A204.1 (cell line): ENCODE results near the gene NSD2.
"Not testable (repeated sequence)": the region's sequence is repeated elsewhere in the genome, so short reads cannot be mapped to it uniquely, and the experiment has no call there.

ENCODE experiments used
- FAIRE-seq: peaks from 2 replicates; lab custom pipeline; 2012; peaks lifted over from hg19 to GRCh38; lab: Jason Lieb, UNC

Gene NSD2

DNA sequence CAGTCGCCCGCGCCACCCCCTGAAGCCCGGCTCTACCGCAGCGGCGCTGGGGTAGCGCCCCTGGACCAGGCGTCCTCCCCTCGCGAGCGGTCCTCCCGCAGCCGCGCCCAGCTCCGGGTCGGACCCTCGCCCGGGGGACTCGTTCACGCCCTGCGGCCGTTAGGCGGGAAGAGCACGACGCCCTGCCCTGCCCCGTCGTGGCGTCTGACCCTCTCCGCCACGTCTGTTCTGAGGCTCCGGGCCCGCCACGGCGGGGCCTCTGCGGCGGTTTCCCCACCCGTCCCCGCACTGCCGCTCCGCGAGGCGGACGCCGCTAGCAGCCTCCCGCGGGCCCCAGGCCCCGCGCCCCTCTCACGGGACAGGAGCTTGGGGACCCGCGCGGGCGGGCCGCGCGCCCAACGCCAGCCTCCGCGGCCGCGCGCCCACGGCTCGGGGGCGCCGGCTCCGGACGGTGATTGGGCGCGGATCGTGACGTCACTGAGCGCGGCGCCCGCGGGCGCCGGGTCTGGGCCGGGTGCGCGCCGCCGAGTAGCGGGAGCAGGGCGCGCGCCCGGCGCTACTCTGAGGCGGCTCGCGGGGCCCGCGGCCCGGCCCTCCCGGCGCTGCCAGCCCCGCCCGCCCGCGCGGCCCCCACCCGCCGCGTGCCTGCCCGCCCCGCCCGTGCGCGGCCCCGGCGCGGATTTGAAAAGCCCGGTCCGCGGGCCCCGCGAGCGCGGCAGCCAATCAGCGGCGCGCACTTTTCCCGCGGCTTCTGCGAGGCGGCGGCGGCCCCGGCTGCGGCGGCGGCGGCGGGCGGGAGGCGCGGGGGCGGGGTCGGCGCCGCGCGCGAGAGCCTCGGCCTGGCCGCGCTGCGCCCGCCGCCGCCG lies at the start of gene NSD2:
TSS of gene NSD2 (plus strand) at position 816 of the 866 bp plus-strand sequence. CDS start 29,262 bp downstream, outside the sequence.
- FAIRE-seq = no peak

GRCh38 chr4:1821679-1822567 lies 49.3 kb upstream of the NSD2 start:
- FAIRE-seq = no peak

DNA sequence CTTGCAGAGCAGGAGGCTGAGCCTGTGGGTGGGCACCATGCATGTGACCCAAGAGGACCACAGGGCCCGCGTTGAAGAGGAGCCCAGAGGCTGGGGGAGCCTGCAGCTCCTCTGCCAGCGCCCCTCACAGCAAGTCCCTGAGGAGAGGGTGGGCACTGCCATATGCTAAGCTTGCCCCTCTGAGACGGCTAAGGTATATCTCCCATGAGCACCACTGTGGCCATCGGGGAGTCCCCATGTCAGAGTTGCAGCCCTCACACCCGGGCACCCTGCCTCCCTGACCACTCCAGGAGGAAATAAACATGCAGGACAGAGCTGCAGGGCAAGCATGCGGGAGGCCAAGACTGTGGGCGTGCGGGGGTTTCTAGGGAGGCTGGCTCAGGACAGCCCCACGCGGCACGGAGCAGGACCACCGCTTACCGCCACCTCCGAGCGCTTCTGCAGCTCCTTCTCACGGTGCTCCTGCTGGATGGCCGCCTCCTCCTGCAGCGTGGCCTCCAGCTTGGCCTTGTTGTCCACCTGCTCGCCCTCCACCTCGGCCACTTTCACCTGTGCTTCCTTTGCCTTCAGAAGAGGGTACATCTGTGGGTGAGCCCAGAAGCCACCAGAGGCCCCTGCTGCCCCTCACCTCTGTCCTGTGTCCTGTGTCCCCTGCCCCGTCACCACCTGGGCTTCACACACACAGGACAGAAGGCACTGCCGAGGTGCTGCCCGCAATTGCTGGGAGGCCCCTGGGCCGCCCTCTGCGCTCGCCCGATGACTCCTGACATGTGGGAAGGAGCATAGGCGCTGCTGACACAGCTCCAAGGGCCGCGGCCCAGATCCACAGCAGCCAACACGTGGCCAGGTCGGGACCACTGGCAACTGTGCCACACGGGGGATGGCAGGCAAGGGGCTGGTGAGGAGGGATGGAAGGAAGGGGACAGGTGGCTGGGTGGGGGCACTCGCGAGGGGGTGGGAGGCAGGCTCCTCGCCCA lies 48.3 kb upstream of the NSD2 start:
- FAIRE-seq = no peak

DNA sequence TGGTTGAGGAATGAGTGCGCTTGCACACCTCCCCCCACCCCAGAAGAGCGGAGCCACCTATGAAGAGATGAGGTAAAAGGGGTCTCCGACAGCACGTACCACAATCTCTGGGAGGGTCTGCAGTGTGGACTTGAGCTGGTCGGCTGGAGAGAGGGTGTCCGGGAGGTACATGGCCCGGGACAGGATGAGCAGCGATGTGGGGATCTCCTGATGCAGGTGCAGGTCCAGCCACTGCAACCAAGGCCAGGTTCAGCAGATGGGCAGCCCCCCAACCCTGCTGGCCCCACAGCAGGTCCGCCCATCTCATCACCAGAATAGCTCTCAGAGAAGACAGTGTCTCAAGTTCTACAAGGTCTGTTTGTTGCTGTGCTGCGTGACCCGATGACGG lies 47.7 kb upstream of the NSD2 start:
- FAIRE-seq = no peak

- no peak for FAIRE-seq
Observed at GRCh38 chr4:1824746-1825145, 46.4 kb upstream of the NSD2 start.

DNA sequence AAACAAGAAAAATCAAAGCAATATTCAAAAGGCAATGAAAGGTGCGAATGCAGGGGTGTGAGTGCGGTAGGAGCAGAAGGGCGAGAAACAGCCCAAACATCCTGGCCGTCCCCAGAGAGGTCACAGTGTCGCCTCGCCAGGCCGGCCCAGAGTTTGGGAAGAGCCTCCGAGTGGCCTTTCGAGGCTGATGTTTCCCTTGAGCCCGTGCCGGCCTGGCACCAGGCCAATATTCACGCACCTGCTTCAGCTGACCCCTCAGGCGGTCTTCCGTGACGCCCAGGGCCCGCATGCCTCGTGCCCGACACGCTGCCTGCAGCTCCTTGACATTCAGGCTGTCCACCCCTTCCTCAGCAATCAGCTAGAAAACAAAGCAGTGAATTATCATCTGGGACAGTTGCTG lies 45.9 kb upstream of the NSD2 start:
- FAIRE-seq = no peak

- FAIRE-seq = no peak
Observed at GRCh38 chr4:1826531-1827350, 44.5 kb upstream of the NSD2 start.

DNA sequence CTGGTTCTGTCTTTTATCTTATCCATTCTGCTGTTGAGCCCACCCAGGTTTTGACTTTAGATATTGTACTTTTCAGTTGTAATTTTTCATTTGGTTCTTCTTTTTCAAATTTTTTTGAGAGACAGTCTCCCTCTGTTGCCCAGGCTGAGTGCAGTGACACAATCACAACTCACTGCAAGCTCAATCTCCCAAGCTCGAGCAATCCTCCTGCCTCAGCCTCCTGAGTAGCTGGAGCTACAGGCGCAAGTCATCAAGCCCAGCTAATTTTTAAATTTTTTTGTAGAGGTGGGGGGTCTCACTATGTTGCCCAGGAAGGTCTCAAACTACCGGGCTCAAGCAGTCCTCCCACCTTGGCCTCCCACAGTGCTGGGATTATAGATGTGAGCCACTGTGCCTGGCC lies 41.0 kb upstream of the NSD2 start:
- FAIRE-seq = no peak

- FAIRE-seq = no peak
Observed at GRCh38 chr4:1830642-1831228, 40.5 kb upstream of the NSD2 start.

DNA sequence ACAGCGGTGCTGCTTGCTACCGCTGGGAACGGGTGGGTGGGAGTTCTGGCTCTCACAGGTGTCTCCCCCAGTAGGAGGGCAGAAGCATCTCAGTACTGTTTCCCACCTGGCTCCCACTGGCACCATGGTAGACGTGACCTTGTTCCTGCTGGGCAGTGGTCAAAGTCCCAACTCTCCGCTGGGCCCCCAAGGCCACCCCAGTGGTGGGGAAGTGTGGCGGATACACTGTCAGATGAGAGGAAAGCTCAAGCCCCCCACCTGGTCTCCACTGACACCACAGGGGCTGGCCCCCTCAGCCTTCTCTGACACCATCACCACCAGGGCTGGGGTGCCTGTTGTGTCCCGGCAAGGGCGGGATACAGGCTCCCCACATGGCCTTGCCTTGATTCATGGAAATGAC lies 39.9 kb upstream of the NSD2 start:
- no peak for FAIRE-seq

DNA sequence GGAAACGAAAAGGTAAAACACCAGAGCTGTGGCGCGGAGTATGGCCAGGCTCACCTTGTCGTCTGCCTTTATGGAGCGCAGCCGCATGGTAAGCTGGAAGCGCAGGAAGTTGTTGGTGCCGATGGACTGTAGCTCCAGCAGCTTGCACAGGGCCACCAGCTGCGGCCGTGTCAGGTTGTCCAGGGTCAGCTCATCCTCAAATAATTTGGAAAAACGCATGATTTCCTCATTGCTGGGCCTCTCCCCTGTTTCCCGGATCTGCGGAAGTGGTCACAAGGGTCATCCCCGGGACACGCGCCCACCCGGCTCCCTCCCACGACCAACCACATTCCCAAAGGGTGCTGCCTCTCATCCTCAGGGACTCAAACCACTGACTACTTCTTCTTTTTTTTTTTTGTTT lies 38.5 kb upstream of the NSD2 start:
- no peak for FAIRE-seq

- no peak for FAIRE-seq
Observed at GRCh38 chr4:1833307-1834046, 37.7 kb upstream of the NSD2 start.

- FAIRE-seq = no peak
Observed at GRCh38 chr4:1834047-1834775, 37.0 kb upstream of the NSD2 start.

GRCh38 chr4:1835836-1836235 lies 35.4 kb upstream of the NSD2 start:
- not testable (repeated sequence) for FAIRE-seq

GRCh38 chr4:1836650-1837049 lies 34.5 kb upstream of the NSD2 start:
- no peak for FAIRE-seq

- no peak for FAIRE-seq
Observed at GRCh38 chr4:1837069-1837468, 34.1 kb upstream of the NSD2 start.

- no peak for FAIRE-seq
Observed at GRCh38 chr4:1839282-1839681, 31.9 kb upstream of the NSD2 start.

DNA sequence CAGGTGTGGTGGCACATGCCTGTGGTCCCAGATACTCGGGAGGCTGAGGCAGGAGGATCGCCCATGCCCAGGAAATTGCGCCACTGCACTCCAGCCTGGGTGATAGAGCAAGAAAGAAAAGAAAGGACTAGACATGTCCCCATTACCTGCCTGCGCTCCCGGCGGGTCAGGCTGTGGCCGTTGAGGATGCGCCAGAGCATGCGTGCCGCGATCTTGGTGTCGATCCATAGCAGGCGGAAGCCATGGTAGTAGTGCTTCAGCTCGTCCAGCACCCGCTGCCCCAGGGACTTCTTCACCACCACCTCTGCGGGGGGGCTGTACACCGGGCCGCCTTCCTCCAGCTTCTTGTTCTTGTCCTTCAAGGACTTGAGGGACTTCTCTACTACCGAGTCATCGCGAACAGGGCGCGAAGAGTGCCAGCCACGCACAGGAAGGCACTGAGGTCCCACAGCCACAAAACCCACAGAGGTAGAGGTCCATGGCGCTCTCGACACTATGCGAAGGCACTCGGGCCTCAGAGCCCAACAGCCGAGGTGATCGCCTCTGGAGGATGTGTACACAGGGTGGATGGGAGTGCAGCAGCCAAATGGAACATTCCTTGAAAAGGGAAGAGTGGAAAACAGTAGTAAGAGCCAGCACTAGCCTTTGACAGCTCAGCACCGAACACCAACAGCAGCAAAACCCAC lies 29.8 kb upstream of the NSD2 start:
- FAIRE-seq = no peak

DNA sequence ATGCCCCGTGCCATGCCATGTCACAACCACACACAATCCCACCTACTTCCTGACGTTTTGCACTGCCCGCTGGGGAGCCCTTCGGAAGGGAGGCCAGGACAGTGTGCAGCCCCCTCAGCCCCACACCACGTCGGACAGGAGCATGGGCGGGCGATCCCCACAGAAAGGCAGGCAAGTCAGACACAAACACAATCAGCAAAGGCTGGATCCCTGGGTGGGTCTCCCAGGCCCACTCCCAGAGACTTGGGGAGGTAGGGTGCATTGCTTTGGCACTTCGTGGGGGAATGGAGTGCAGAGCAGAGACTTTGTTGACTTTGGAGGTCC lies 29.3 kb upstream of the NSD2 start:
- FAIRE-seq = no peak
